Measurements from ENCODE around the gene TGFBI.
"Not testable (repeated sequence)": the region's sequence is repeated elsewhere in the genome, so short reads cannot be mapped to it uniquely, and the experiment has no call there.

TGFBI gene

GRCh38 chr5:136043551-136043950 lies 14.8 kb downstream of the TGFBI start:
- H2AFZ ChIP-seq (ENCODE audit: low read length), result no peak overlapping the region
- no peak overlapping the region for H3K9ac ChIP-seq (ENCODE audit: low read length)
- no peaks in the 10 kb centered on the region for H3K36me3 ChIP-seq (ENCODE audit: insufficient read depth, low read length)
- H3F3A ChIP-seq (ENCODE audit: insufficient read depth, low read length), result no peaks in the 10 kb centered on the region
- H4K20me1 ChIP-seq (ENCODE audit: insufficient read depth, low read length), result no peaks in the 10 kb centered on the region
- H3K9me2 ChIP-seq (ENCODE audit: low read depth, low read length), result no peaks in the 10 kb centered on the region
- H3K4me1 ChIP-seq (ENCODE audit: insufficient read depth, low read length, severe bottlenecking), result no peaks in the 10 kb centered on the region
- H3K27ac ChIP-seq (ENCODE audit: low read depth, low read length, poor library complexity, severe bottlenecking), result no peak overlapping the region
- H3K79me2 ChIP-seq (ENCODE audit: insufficient read depth, low read length), result no peaks in the 10 kb centered on the region
- no peaks in the 10 kb centered on the region for H3K9me3 ChIP-seq (ENCODE audit: low read length)
- no peak overlapping the region for H3K4me2 ChIP-seq (ENCODE audit: low read length)
- no peak for TF ChIP-seq EZH2 (IDR thresholded peaks at IDR 0.05; ENCODE audit: borderline replicate concordance, low read length)
- TF ChIP-seq CTCF (IDR thresholded peaks at IDR 0.05; ENCODE audit: low read length), result no peak
- no peaks in the 10 kb centered on the region for H3K27me3 ChIP-seq (ENCODE audit: insufficient read depth, low read length)
- no peak overlapping the region for H3K4me3 ChIP-seq (ENCODE audit: low read depth, low read length, poor library complexity, severe bottlenecking)

- Histone ChIP-seq H3K9me2 (ENCODE audit: low read depth, low read length) (no peaks in the 10 kb centered on the region), H3K79me2 (ENCODE audit: insufficient read depth, low read length) (no peaks in the 10 kb centered on the region), H4K20me1 (ENCODE audit: insufficient read depth, low read length) (no peaks in the 10 kb centered on the region), H3K4me2 (ENCODE audit: low read length) (no peak overlapping the region), H3F3A (ENCODE audit: insufficient read depth, low read length) (no peaks in the 10 kb centered on the region), H3K4me1 (ENCODE audit: insufficient read depth, low read length, severe bottlenecking) (no peaks in the 10 kb centered on the region), H3K9me3 (ENCODE audit: low read length) (no peaks in the 10 kb centered on the region), H2AFZ (ENCODE audit: low read length) (no peak overlapping the region), H3K36me3 (ENCODE audit: insufficient read depth, low read length) (no peaks in the 10 kb centered on the region), H3K4me3 (ENCODE audit: low read depth, low read length, poor library complexity, severe bottlenecking) (no peak overlapping the region), H3K27me3 (ENCODE audit: insufficient read depth, low read length) (no peaks in the 10 kb centered on the region), H3K9ac (ENCODE audit: low read length) (no peak overlapping the region), H3K27ac (ENCODE audit: low read depth, low read length, poor library complexity, severe bottlenecking) (no peak overlapping the region)
- TF ChIP-seq CTCF (IDR thresholded peaks at IDR 0.05; ENCODE audit: low read length) (no peak), EZH2 (IDR thresholded peaks at IDR 0.05; ENCODE audit: borderline replicate concordance, low read length) (no peak)
Measured at GRCh38 chr5:136043968-136044610, 15.3 kb downstream of the TGFBI start.

GRCh38 chr5:136045026-136045425 lies 16.2 kb downstream of the TGFBI start:
- H3F3A ChIP-seq (ENCODE audit: insufficient read depth, low read length); H3K27ac ChIP-seq (ENCODE audit: low read depth, low read length, poor library complexity, severe bottlenecking): not testable (repeated sequence)

GRCh38 chr5:136046246-136046645 lies 17.5 kb downstream of the TGFBI start:
- no peaks in the 10 kb centered on the region for H3K36me3 ChIP-seq (ENCODE audit: insufficient read depth, low read length)
- no peak overlapping the region for H3K4me2 ChIP-seq (ENCODE audit: low read length)
- H3K4me3 ChIP-seq (ENCODE audit: low read depth, low read length, poor library complexity, severe bottlenecking), result no peak overlapping the region
- no peaks in the 10 kb centered on the region for H3K4me1 ChIP-seq (ENCODE audit: insufficient read depth, low read length, severe bottlenecking)
- no peaks in the 10 kb centered on the region for H4K20me1 ChIP-seq (ENCODE audit: insufficient read depth, low read length)
- no peak overlapping the region for H3K27ac ChIP-seq (ENCODE audit: low read depth, low read length, poor library complexity, severe bottlenecking)
- no peaks in the 10 kb centered on the region for H3K79me2 ChIP-seq (ENCODE audit: insufficient read depth, low read length)
- TF ChIP-seq CTCF (IDR thresholded peaks at IDR 0.05; ENCODE audit: low read length) (no peak), EZH2 (IDR thresholded peaks at IDR 0.05; ENCODE audit: borderline replicate concordance, low read length) (no peak)
- H3K9me2 ChIP-seq (ENCODE audit: low read depth, low read length), result no peaks in the 10 kb centered on the region
- no peaks in the 10 kb centered on the region for H3K27me3 ChIP-seq (ENCODE audit: insufficient read depth, low read length)
- no peak overlapping the region for H2AFZ ChIP-seq (ENCODE audit: low read length)
- no peak overlapping the region for H3K9ac ChIP-seq (ENCODE audit: low read length)
- no peaks in the 10 kb centered on the region for H3K9me3 ChIP-seq (ENCODE audit: low read length)
- no peaks in the 10 kb centered on the region for H3F3A ChIP-seq (ENCODE audit: insufficient read depth, low read length)

More at GRCh38 chr5:136045026-136045425, 16.2 kb downstream of the TGFBI start:
- not testable (repeated sequence) for H3K4me1 ChIP-seq (ENCODE audit: insufficient read depth, low read length, severe bottlenecking); H4K20me1 ChIP-seq (ENCODE audit: insufficient read depth, low read length); H3K4me2 ChIP-seq (ENCODE audit: low read length); H3K9me2 ChIP-seq (ENCODE audit: low read depth, low read length); H2AFZ ChIP-seq (ENCODE audit: low read length); H3K27me3 ChIP-seq (ENCODE audit: insufficient read depth, low read length); H3K4me3 ChIP-seq (ENCODE audit: low read depth, low read length, poor library complexity, severe bottlenecking); H3K9me3 ChIP-seq (ENCODE audit: low read length); H3K79me2 ChIP-seq (ENCODE audit: insufficient read depth, low read length); H3K36me3 ChIP-seq (ENCODE audit: insufficient read depth, low read length); H3K9ac ChIP-seq (ENCODE audit: low read length)

All from OCI-LY1 (cell line).